Right ventricle myocardium superior (tissue), 1 donor: Measurements from ENCODE around the gene PLCG2. TPM values are rescaled to one million over a fixed set of nuclear protein-coding genes. Genes with fewer than 3 reads are reported as not detected.
A peak's percentile ranks its signal among the peaks of the same experiment; 100 is the strongest.
"Not testable (repeated sequence)": the region's sequence is repeated elsewhere in the genome, so short reads cannot be mapped to it uniquely, and the experiment has no call there.

Experiments
- ATAC-seq: fragments of 200-7000 bp; cut with Tn5 transposase; one replicate; pipeline ENCODE4 v1.9.1; 2020; ENCODE audit warnings: mild to moderate bottlenecking; ENCODE audit not compliant: poor library complexity
- DNase-seq: peaks from one replicate; pipeline ENCODE4 v3.0.0-alpha.2; 2020
- intact Hi-C: fragments of 100-400 bp; cut with DNase I; formaldehyde crosslinking; loops from one replicate; pipeline ENCODE4 v1.11.2; 2022
- long read RNA-seq: library from polyadenylated mRNA; unstranded; transcript quantifications from one replicate; pipeline ENCODE4 v2.0.0, GENCODE V29; 2021
- total RNA-seq: library from RNA; stranded (reverse); fragmentation: NEBNext Ultra II Directional; extraction: Animal tissue kit (Norgen Biotek cat#: 25700); gene quantifications from one replicate; pipeline ENCODE4 v1.2.1, GENCODE V29; 2021
- donor health status: DM: no; HTN: yes; CAD: no; lungs with severe emphysema.

The PLCG2 gene
- 7.2 TPM for total RNA-seq
- long read RNA-seq, full-length matches to known transcripts = 4 of 8 reads
- long read RNA-seq, partial matches to known transcripts = 2 of 8 reads
- long read RNA-seq, other reads (novel, unspliced or antisense) = 2 of 8 reads

DNA sequence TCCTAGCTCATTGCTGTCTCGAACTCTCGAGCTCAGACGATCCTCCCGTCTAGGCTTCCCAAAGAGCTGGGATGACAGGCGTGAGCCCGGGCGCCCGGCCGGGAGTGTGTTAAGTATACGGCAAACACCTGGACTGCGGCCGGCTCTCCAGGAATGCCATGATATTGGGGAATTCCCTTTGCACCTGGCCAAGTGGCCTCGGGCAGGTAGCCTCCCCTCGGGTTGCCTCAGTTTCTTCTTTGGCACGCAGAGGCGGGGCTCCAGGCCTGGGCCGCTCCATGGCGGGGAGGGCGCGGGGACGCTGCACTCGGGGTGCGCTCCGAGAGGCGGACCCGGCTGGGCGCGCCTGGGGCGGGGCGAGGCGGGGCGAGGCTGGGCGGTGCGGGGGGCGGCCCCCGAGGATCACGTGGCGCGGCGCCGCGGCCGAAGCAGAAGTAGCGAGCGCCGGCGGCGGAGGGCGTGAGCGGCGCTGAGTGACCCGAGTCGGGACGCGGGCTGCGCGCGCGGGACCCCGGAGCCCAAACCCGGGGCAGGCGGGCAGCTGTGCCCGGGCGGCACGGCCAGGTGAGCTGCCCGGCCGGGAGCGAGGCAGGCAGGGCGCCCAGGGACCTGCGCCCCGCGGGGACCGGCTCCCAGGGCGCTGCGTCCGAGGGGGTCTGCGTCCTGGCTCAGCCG is at the start of gene PLCG2:
Gene PLCG2 (plus strand): TSS at position 431 of the 675 bp plus-strand sequence. CDS start 6,699 bp downstream, outside the sequence.
- ATAC-seq = peak; percentile 96
- peak; percentile 87 for DNase-seq
- intact Hi-C loops = no loop called here

DNA sequence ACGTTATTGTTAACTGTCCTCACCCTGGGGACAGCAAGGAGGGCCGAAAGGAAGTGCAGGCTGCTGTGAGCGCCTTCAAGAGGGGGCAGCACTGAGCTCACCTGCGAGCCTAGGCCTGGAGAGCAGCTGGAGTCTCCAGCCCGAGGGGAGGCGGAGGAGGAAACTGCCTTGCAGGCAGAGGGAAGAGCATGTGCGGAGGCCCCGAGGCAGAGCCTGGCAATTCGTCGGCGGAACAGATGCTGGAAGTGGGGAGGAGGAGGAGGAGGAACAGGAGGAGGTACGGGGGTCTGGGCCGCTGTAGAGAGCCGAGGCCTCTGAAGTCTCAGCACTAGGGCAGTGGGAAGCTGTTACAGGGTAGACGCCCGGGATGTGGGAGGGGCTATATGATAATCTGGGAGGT is 49.6 kb upstream of the PLCG2 start:
- intact Hi-C loops = no loop called here
- ATAC-seq (no peak), DNase-seq (no peak)

DNA sequence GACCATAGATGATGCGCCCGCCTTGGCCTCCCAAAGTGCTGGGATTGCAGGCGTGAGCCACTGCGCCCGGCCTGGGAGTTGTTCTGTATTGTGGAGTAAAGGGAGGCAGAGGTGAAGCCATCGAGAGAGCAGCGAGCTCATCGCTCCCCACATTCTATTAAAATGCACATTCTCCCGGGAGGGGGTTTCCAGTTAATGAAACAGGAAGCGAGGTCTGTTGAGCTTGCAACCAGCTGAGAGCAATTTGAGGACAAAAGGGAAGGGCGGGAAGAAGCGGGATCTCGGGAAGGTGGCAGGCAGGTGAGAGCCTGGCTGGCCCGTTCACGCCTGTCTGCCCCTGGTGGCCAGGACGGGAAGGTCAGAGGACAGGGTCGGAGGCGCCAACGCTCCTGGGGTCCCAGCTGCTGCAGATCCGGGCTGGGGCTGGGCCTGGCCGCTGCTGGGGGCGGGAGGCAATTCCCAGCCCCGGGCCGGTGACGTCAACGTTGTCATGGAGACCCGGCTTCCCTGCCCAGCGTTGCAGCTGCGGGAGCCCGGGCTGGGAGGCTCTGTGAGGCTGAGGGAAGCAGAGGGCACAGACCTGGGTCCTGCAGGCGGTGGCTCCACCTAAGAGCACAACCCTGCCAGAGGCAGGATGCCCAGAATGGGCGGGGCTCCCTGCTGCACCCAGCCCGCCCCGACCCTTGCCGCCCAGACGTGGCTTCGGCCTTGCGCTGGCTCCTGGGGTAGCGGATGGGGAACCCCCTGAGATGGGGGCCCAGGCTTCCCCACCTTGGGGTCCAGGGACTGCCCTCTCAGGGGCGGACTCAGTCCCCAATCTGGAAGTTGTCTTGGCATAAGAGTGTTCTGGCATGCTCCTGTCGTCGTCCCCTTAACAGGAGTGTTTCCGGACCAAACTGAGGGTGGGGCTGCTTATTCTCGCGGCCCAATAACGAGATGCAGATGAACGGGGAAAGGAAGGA is 48.7 kb upstream of the PLCG2 start:
- intact Hi-C loops = no loop called here
- peak; percentile 92 for DNase-seq
- peak; percentile 94 for ATAC-seq

DNA sequence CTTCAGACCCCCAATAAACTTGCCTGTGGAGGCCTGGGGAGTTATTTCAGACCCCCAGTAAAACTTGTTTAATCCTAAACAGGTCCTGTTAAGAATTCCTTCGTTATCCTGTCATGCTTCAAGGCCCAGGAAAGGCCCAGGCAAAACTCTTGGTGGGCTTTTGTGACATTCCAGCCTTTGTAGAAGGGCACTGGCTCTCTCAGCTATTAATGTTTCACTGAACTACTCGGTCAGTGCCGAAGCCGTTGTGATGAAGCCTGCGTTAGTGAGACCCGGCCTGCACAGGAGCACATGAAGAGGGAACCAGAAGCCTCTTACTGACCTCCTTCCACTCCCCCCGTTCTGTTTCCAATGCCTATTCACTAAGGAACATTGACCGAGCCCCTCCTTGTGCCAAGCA is 47.4 kb upstream of the PLCG2 start:
- intact Hi-C loops = no loop called here
- DNase-seq (no peak), ATAC-seq (no peak)

DNA sequence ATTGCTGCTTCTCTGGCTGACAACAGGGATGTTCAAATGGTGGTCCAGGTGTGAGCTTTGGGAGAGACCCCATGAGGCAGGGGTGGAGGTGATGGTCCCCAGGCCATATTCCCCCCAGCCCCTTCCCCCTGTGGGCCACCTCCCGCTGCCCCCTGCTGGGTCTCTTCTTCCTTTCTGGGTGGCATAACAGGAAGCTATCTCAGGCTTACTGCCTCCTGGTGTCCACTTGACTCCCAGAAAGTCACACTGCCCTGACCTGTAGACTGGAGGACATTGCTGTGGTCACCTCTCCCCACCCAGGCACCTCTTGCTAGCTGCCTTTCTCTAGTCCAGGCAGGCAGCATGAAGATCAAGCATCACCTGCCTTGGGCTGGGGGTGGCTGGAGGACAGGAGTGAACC is 46.4 kb upstream of the PLCG2 start:
- intact Hi-C loops = no loop called here
- ATAC-seq = no peak
- DNase-seq = no peak

DNA sequence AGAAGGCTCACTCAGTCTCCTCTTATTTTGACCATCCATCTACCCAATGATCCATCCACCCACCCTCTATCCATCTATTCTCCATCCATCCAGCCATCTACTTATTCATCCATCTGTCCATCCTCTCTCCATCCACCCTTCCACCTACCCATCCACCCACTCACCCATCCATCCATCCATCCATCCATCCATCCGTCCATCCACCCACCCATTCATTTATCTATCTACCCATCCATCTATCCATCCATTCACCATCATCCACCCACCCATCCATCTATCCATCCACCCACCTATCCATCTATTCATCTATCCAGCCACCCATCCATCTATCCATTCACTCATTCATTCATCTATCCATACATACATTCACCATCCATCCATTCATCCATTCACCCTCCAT is 45.8 kb upstream of the PLCG2 start:
- intact Hi-C loops = no loop called here
- DNase-seq = no peak
- no peak for ATAC-seq

DNA sequence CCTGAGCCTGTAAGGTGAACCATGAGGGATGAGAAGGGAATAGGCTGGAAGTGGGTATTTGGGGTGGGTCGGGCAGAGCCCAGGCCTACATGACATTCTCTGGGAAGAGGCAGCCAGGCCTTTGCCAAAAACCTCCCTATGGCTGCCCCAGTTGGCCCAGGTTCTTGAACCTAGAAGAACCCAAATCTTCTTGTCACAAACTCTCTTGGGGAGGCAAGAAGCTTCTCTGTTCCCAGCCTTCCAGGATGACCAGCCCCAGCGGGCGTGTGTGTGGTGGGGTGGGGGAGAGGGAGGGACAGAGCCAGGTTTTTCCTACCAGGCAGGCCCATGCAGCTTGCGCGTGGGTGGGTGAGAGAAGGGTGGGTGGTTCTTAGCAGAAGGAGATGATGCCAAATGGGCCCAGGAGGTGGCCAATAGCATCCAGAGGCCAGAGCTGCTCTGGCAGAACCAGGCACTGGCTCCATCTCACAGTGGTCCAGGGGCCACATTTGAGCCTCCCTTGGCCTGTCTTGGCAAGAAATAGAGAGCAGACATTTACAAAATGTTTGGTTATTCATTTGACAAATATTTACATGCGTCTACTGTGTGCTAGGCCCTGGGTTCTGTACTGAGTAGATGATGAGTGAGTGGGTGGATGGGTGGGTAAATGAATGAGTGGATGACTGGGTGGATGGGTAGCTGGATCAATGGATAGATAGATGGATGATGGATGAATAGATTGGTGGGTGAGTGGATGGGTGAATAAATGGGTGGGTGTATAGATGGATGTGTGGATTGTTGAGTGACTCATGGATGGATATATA is 44.3 kb upstream of the PLCG2 start:
- ATAC-seq (no peak), DNase-seq (no peak)
- intact Hi-C loops = no loop called here

DNA sequence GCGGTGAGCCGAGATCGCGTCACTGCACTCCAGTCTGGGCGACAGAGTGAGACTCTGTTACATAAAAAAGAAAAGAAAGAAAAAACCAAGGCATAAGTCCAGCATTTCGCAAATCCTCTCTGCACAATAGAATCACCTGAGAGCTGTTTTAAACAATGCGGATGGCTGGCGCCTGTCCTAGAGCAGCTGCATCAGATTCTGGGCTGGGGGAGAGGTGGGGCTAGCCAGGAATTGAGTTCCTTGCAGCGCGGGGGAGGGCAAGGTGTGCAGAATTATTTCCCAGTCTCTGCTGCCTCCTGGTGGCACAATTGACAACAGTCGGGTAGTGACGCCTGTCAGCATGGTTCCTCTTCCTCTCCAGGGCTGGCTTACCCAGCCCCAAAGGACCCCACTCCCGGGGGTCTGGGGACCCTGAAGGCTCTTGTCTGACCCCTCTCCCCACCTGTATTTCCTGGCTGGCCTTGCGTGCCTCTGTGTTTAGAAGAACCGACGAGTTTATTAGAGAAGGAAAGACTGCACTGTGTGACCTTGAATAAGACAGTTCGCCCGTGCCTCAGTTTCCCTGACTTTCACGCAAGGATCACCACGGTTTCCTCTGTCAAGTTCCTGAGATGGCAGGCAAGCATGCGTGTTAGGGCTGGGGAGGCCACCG is 41.1 kb upstream of the PLCG2 start:
- ATAC-seq = peak; percentile 96
- intact Hi-C loops = no loop called here
- DNase-seq = peak; percentile 82

DNA sequence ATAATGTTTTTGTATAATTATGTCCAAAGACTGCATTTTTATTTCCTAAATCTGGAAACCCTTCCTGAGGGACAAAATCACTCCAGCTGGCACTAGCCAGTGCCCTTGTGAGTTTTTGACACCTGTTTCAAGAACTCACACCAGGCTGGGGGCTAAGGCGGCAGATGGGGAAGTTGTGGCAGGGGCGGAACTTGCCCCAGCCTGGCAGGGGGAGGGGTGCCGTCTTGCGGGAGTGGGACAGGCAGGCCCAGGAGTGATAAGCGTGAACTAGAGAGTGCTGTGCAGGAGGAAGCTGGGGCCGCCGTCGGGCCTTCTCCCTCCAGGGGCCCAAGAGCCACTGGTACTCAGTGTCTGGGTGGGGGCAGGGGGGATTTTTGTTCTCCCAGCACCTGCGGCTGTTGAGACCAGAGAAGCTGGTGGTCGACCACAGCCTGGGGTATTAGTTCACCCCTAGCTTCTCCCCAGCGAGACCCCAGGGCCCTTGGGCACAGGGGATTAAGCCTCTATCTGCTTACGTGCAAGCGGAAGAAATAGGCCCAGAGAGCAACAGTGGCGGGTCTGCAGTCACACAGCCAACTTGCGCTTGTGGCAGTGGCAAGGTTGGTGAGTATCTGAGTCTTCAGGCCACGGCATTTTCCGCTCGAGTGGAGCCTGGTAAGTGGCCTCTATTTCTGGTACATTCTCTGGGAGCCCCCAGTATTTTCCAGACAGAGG is 40.2 kb upstream of the PLCG2 start:
- intact Hi-C loops = no loop called here
- ATAC-seq (peak; percentile 65), DNase-seq (peak; percentile 78)

DNA sequence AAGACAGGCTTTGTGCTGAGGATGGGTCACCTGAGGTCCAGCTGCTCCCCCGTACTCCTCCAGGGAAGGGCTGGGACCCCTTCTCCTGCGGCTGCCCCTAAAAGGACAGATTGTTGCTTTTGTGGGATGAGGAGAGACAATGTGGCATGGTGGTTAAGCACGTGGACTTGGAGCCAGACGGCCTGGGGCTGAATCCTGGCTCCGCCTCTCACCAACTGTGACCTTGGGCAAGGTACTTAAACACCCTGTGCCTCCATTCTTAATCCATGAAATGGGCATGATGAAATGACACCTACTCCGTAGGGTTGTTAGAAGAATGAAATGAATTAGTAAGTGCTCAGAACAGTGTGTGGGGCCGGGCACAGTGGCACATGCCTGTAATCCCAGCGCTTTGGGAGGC is 39.6 kb upstream of the PLCG2 start:
- intact Hi-C loops = no loop called here
- no peak for DNase-seq
- no peak for ATAC-seq

DNA sequence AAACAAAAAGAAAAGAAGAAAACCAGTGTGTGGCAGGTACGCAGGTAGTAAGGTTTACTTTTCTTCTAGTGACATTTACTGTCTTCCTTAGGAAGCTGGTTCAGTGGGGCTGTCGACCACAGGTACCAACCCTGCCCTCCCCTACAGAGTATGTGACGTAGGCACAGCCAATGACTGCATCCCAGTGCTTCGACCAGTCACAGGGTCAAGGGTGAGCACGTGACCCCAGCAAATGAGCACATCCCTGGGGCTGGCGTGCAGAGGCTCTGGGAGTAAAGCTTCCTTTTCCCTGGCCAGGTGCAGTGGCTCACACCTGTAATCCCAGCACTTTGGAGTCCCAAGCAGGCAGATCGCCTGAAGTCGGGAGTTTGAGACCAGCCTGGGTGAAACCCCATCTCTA is 38.9 kb upstream of the PLCG2 start:
- ATAC-seq (no peak), DNase-seq (no peak)
- intact Hi-C loops = no loop called here

DNA sequence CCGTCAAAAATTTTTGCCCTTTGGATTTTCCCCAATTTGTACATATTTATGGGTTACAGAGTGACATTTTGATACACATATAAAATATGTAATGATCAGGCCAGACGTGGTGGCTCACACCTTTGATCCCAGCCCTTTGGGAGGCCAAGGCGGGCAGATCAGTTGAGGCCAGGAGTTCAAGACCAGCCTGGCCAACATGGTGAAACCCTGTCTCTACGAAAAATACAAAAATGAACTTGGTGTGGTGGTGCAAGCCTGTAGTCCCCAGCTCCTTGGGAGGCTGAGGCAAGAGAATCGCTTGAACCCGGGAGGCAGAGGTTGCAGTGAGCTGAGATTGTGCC is 37.7 kb upstream of the PLCG2 start:
- intact Hi-C loops, DNase-seq, ATAC-seq: not testable (repeated sequence)

DNA sequence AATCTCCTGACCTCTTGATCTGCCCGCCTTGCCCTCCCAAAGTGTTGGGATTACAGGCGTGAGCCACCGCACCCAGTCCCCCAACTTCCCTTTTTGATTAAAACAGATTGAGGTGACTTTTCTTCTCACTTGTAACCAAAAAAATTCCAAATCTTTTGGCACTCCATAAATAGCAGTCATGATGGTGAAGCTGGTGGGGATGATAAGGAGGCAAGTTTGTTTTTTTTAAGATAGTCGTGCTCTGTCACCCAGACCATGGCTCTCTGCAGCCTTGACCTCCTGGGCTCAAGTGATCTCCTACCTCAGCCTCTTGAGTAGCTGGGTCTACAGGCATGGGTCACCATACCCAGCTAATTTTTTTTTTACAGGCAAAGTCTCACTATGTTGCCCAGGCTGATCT is 34.7 kb upstream of the PLCG2 start:
- intact Hi-C loops = no loop called here
- DNase-seq (no peak), ATAC-seq (no peak)

DNA sequence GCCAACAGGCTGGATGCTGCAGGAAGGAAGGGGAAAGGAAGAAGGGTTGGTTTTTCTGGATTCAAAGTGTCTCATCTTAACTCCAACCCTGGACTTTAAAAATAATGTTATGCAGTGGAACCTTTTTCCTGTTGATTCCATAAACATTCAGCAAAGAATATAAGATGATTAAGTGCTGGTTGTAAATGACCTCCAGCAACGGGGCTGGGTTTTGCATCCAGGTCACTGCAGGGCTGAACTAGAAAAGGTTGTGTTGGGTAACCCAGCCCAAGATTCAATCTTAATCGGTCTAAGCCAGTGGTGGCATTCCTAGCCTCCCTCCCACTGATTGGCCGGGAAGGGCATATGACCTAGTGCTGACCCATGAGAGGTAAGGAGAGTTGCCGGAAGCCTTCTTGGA is 34.2 kb upstream of the PLCG2 start:
- intact Hi-C loops = no loop called here
- ATAC-seq = no peak
- no peak for DNase-seq

DNA sequence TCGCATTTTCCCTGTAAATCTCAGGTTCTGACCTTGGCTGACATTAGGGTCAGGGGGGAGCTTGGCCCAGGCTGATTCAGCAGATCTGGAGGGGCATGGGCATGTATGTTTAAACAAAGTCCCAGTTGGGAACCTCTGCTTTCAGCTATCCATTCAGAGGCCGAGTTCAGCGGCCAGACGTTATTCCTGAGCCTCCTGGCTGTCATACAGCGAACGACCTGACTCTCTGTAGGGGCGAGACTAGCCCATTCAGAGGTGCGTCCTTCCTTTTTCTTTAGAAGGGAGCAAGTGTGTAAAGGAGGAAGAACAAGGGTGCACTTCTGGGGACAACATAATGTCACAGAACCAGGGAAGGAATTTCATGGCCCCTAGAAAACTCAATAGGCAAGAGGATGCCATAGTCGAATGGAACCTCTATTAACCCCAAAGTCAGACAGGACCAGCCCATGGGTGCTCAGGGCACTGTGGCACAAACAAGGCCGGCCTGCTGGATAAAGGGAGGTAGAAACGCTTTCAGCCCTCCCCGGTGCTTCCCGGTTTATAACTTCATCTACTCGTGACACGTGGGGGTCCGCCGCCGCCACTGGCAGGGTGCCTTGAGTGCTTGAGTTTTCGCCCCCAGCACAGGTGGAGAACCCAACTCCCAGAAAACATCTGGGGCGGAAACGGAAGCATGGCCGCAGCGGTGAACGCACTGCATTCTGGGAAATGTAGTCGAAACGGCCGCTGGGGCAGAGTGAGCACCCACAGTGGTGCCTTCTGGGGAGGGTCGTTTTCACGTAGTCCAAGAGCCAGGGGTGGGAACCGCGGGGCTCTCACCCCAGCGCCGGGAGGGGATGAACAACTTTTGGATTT is 33.2 kb upstream of the PLCG2 start:
- DNase-seq (peak; percentile 84), ATAC-seq (peak; percentile 98)
- intact Hi-C loops = no loop called here

DNA sequence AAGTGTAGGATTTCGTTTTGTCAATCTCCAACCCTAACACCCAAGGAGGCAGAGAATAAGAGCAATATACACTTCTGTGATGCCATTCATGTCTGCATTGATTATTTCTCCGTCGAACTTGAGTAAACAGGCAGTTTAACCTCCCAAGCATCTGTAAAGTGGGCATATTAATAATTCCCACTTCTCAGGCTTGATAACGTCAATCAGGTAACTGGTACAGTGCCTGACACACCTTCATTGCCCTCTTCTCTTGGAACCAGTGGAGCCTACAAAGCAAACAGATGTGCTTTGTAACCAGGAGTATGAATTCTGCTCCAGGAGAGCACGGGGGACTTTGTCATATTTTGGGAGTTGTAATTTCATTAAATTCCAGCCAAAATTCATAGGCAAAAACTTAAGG is 32.5 kb upstream of the PLCG2 start:
- intact Hi-C loops = no loop called here
- DNase-seq (no peak), ATAC-seq (peak; percentile 7)

DNA sequence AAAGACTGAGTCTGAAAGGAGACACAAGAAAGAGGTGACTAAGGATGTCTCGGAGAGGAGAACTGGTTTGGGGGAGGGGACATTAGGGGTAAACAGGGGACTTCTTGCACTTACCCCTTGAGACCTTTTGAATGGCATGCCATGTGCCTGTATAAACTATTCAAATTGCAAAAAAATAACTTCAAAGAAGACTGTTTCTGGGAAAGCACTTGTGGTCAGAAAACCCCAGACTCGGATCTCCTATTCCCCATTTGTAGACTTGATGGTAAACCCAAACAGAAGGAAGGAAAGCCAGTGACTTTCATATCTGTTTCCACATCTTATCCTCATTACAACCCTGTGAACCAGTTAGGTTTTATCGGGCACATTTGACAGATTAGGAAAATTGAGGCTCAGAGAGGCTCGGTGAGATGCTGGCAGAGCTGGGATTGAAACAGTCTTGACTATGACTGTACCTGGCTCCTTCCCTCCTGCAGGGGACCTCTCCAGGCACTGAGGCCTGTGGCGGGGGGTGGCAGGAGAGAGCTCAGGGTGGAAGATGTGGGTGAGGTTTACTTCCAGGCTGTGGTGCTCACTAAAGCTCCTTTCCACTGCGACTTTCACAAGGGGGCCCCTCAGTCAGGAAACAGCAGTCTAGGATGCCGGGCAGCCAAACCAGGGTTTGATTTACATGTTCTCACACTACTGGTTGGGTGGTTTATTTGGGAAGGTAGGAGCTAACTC is 30.5 kb upstream of the PLCG2 start:
- no peak for DNase-seq
- intact Hi-C loops = no loop called here
- ATAC-seq = no peak
